Neural cell (in vitro differentiated cells): Measurements from ENCODE around the gene SLC22A31. TPM values are rescaled to one million over a fixed set of nuclear protein-coding genes. Genes with fewer than 3 reads are reported as not detected.

Experiments
- H2AFZ ChIP-seq: fragments of 200-600, 300-800 bp; sonication (generic), shearing (Covaris generic); 2 replicates; pipeline ENCODE4 v1.6.0; 2014; ENCODE audit warnings: low read depth, mild to moderate bottlenecking, antibody characterized with exemption, low read length, moderate library complexity
- H3F3A ChIP-seq: fragments of 200-600 bp; shearing (Covaris generic); 2 replicates; pipeline ENCODE4 v1.6.1; 2016; ENCODE audit warnings: mild to moderate bottlenecking, moderate library complexity, mixed read lengths, antibody characterized with exemption, low read length; ENCODE audit not compliant: insufficient read depth, poor library complexity, severe bottlenecking
- H3K27ac ChIP-seq: fragments of 200-600, 300-800 bp; sonication (generic), shearing (Covaris generic); 2 replicates; pipeline ENCODE4 v1.5.1; 2014; ENCODE audit warnings: mild to moderate bottlenecking, low read length, moderate library complexity
- H3K27me3 ChIP-seq: fragments of 300-800, 200-600 bp; sonication (generic), shearing (Covaris generic); 2 replicates; pipeline ENCODE4 v1.6.0; 2014; ENCODE audit warnings: mild to moderate bottlenecking, low read depth, low read length, moderate library complexity; ENCODE audit not compliant: insufficient read depth
- H3K36me3 ChIP-seq: fragments of 300-800, 200-600 bp; sonication (generic), shearing (Covaris generic); 2 replicates; pipeline ENCODE4 v1.5.1; 2014; ENCODE audit warnings: mild to moderate bottlenecking, antibody characterized with exemption, low read length, moderate library complexity; ENCODE audit not compliant: insufficient read depth
- H3K4me2 ChIP-seq: fragments of 300-800, 200-600 bp; sonication (generic), shearing (Covaris generic); 2 replicates; pipeline ENCODE4 v1.6.0; 2014; ENCODE audit warnings: mild to moderate bottlenecking, low read length
- H3K4me3 ChIP-seq: fragments of 300-800, 200-600 bp; sonication (generic), shearing (Covaris generic); 2 replicates; pipeline ENCODE4 v1.5.1; 2014; ENCODE audit warnings: mild to moderate bottlenecking, low read length, moderate library complexity
- H3K79me2 ChIP-seq: fragments of 200-600 bp; shearing (Covaris generic); replicated peaks from 2 replicates; pipeline ENCODE4 v1.6.0; 2014; ENCODE audit warnings: mild to moderate bottlenecking, low read length, moderate library complexity; ENCODE audit not compliant: insufficient read depth
- H3K9ac ChIP-seq: fragments of 300-800, 200-600 bp; sonication (generic), shearing (Covaris generic); 2 replicates; pipeline ENCODE4 v1.6.1; 2016; ENCODE audit warnings: mild to moderate bottlenecking, low read length, mixed read lengths
- H3K9me2 ChIP-seq: fragments of 200-600 bp; shearing (Covaris generic); 2 replicates; pipeline ENCODE4 v1.6.1; 2016; ENCODE audit warnings: mild to moderate bottlenecking, low read length, mixed read lengths; ENCODE audit not compliant: insufficient read depth
- H3K9me3 ChIP-seq: fragments of 200-600, 300-800 bp; sonication (generic), shearing (Covaris generic); 2 replicates; pipeline ENCODE4 v1.6.1; 2016; ENCODE audit warnings: mild to moderate bottlenecking, mixed run types, low read length, moderate library complexity, mixed read lengths
- H4K20me1 ChIP-seq: fragments of 200-600 bp; shearing (Covaris generic); 2 replicates; pipeline ENCODE4 v1.6.1; 2016; ENCODE audit warnings: mild to moderate bottlenecking, mixed run types; ENCODE audit not compliant: insufficient read depth
- CTCF ChIP-seq: fragments of 450-650 bp; IDR thresholded peaks from 2 replicates; pipeline ENCODE4 v1.5.1; 2014; ENCODE audit warnings: antibody characterized with exemption, mild to moderate bottlenecking, moderate library complexity; ENCODE audit not compliant: poor library complexity, severe bottlenecking
- EP300 ChIP-seq: fragments of 450-650 bp; conservative IDR thresholded peaks from 2 replicates; pipeline ENCODE4 v1.6.1; 2014; ENCODE audit warnings: antibody characterized with exemption, mild to moderate bottlenecking, moderate library complexity; ENCODE audit not compliant: poor library complexity, severe bottlenecking
- EZH2 ChIP-seq: fragments of 200-600, 300-800 bp; shearing (Covaris generic), sonication (generic); IDR thresholded peaks from 2 replicates; pipeline ENCODE4 v1.6.1; 2014; ENCODE audit warnings: antibody characterized with exemption, low read length, borderline replicate concordance, mild to moderate bottlenecking; ENCODE audit not compliant: insufficient read depth, poor library complexity, severe bottlenecking
- MXI1 ChIP-seq: fragments of 450-650 bp; conservative IDR thresholded peaks from 2 replicates; pipeline ENCODE4 v1.6.1; 2014; ENCODE audit warnings: antibody characterized with exemption, mild to moderate bottlenecking; ENCODE audit not compliant: poor library complexity, severe bottlenecking
- POLR2AphosphoS5 ChIP-seq: IDR thresholded peaks from 2 replicates; pipeline ENCODE4 v1.6.1; 2012
- RAD21 ChIP-seq: fragments of 450-650 bp; conservative IDR thresholded peaks from 2 replicates; pipeline ENCODE4 v1.6.1; 2014; ENCODE audit warnings: antibody characterized with exemption, mild to moderate bottlenecking, moderate library complexity
- REST ChIP-seq: IDR thresholded peaks from 2 replicates; pipeline ENCODE4 v1.6.1; 2012; ENCODE audit warnings: borderline replicate concordance
- SMC3 ChIP-seq: fragments of 450-650 bp; conservative IDR thresholded peaks from 2 replicates; pipeline ENCODE4 v1.6.1; 2014; ENCODE audit warnings: antibody characterized with exemption, mild to moderate bottlenecking, moderate library complexity; ENCODE audit not compliant: poor library complexity
- TAF1 ChIP-seq: IDR thresholded peaks from 2 replicates; pipeline ENCODE4 v1.6.1; 2012; ENCODE audit warnings: low read depth
- polyA plus RNA-seq: library from polyadenylated mRNA; depleted of rRNA; stranded (reverse); fragments of >200 nt; gene quantifications from 2 replicates; pipeline ENCODE4 v1.2.3, GENCODE V29; 2014

Gene SLC22A31
- polyA plus RNA-seq, 1 donor from 2014 or later, result not detected

- no peaks in the 10 kb centered on the region for H3K9me2 ChIP-seq
- H3K4me3 ChIP-seq, result no peak overlapping the region
- H3K27me3 ChIP-seq, result no peaks in the 10 kb centered on the region
- H3K4me2 ChIP-seq, result no peak overlapping the region
- H3K9ac ChIP-seq, result no peak overlapping the region
- H3K9me3 ChIP-seq, result no peaks in the 10 kb centered on the region
- no peak overlapping the region for H3K27ac ChIP-seq
- H2AFZ ChIP-seq, result no peak overlapping the region
- H3K36me3 ChIP-seq, result no peaks in the 10 kb centered on the region
- no peak for TF ChIP-seq SMC3
- TF ChIP-seq EZH2, result no peak
- no peak for TF ChIP-seq POLR2AphosphoS5
- no peak for TF ChIP-seq CTCF
- no peak for TF ChIP-seq TAF1
- TF ChIP-seq RAD21, result no peak
- TF ChIP-seq MXI1, result no peak
- no peak for TF ChIP-seq EP300
- no peak for TF ChIP-seq REST
- H4K20me1 ChIP-seq, result no peaks in the 10 kb centered on the region
- no peaks in the 10 kb centered on the region for H3F3A ChIP-seq
- no peaks in the 10 kb centered on the region for H3K79me2 ChIP-seq
Observed at GRCh38 chr16:89179148-89179484, 21.2 kb downstream of the SLC22A31 start.

- H3K27ac ChIP-seq, result no peak overlapping the region
- no peak for TF ChIP-seq RAD21
- TF ChIP-seq TAF1, result no peak
- no peak for TF ChIP-seq MXI1
- TF ChIP-seq POLR2AphosphoS5, result no peak
- TF ChIP-seq EP300, result no peak
- TF ChIP-seq REST, result no peak
- TF ChIP-seq SMC3, result no peak
- no peak for TF ChIP-seq CTCF
- no peak for TF ChIP-seq EZH2
- H3K36me3 ChIP-seq, result no peaks in the 10 kb centered on the region
- no peak overlapping the region for H3K4me2 ChIP-seq
- H3K4me3 ChIP-seq, result no peak overlapping the region
- H4K20me1 ChIP-seq, result no peaks in the 10 kb centered on the region
- H3K9me2 ChIP-seq, result no peaks in the 10 kb centered on the region
- no peaks in the 10 kb centered on the region for H3K27me3 ChIP-seq
- no peak overlapping the region for H2AFZ ChIP-seq
- H3F3A ChIP-seq, result no peaks in the 10 kb centered on the region
- no peaks in the 10 kb centered on the region for H3K79me2 ChIP-seq
- H3K9ac ChIP-seq, result no peak overlapping the region
- H3K9me3 ChIP-seq, result no peaks in the 10 kb centered on the region
Observed at GRCh38 chr16:89178453-89179147, 21.7 kb downstream of the SLC22A31 start.
